ENCODE results near the gene THSD7B. TPM values are rescaled to one million over a fixed set of nuclear protein-coding genes. Genes with fewer than 3 reads are reported as not detected.

THSD7B gene
- total RNA-seq, 1 experiment from 2014 or later = 6.9 TPM

DNA sequence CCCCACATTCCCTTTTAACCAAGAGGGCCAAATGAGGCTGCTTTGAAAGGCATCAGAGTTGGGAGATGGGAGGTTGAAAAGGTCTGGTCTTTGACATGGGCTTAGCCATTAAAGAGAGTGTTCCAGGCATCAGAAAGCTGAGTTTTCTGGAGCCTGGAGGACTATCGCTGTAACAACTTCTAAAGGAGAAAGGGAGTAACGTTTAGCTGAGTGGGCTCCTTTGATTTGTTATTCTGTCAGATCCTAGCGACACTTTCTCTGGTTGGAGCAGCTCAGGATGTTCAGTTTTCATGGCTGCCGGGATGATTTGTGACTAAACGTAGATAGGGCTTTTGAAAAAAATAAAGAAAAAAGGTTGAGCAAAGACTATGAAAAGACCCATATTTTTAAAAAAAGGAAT is 346.6 kb downstream of the THSD7B start:
- peaks cover 19% of the 10 kb centered on the region for H3K4me1 Mint-ChIP-seq (ENCODE audit: low read depth, unreplicated experiment)
- ChIA-PET POLR2A (no interaction called here), CTCF (no interaction called here)
- no TSS peak for BruUV-seq (replicated peaks)
- H3K36me3 Mint-ChIP-seq (ENCODE audit: insufficient read depth, unreplicated experiment) = no peaks in the 10 kb centered on the region
- no peaks in the 10 kb centered on the region for H3K27me3 Mint-ChIP-seq (ENCODE audit: insufficient read depth, unreplicated experiment)
- Histone ChIP-seq H3K27me3 (replicated peaks; ENCODE audit: control insufficient read depth, insufficient read depth, low read length) (no peaks in the 10 kb centered on the region), H3K9me3 (no peaks in the 10 kb centered on the region), H3K4me3 (ENCODE audit: low read depth, low read length) (no peak overlapping the region), H3K4me1 (peaks cover 19% of the 10 kb centered on the region), H3K36me3 (ENCODE audit: control insufficient read depth, insufficient read depth, low read length) (no peaks in the 10 kb centered on the region)
- H3K4me3 Mint-ChIP-seq (ENCODE audit: unreplicated experiment) = no peak overlapping the region
- no peak overlapping the region for H3K27ac Mint-ChIP-seq (ENCODE audit: unreplicated experiment)
- TF ChIP-seq, protein P1, sequence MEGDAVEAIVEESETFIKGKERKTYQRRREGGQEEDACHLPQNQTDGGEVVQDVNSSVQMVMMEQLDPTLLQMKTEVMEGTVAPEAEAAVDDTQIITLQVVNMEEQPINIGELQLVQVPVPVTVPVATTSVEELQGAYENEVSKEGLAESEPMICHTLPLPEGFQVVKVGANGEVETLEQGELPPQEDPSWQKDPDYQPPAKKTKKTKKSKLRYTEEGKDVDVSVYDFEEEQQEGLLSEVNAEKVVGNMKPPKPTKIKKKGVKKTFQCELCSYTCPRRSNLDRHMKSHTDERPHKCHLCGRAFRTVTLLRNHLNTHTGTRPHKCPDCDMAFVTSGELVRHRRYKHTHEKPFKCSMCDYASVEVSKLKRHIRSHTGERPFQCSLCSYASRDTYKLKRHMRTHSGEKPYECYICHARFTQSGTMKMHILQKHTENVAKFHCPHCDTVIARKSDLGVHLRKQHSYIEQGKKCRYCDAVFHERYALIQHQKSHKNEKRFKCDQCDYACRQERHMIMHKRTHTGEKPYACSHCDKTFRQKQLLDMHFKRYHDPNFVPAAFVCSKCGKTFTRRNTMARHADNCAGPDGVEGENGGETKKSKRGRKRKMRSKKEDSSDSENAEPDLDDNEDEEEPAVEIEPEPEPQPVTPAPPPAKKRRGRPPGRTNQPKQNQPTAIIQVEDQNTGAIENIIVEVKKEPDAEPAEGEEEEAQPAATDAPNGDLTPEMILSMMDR (IDR thresholded peaks at IDR 0.05; ENCODE audit: insufficient read depth in 1 of 2, low read depth in 1 of 2, low read length in 1 of 2, severe bottlenecking in 1 of 2, unreplicated experiment in 1 of 2) = no peak
- intact Hi-C loops (cut with micrococcal nuclease; ENCODE audit: unreplicated experiment) = no loop called here
- peaks cover 5% of the 10 kb centered on the region for H3K9me3 Mint-ChIP-seq (ENCODE audit: unreplicated experiment)
- DNase-seq = no peak

- no TSS peak for BruUV-seq (replicated peaks)
- ChIA-PET CTCF (no interaction called here), POLR2A (no interaction called here)
- intact Hi-C loops (cut with micrococcal nuclease; ENCODE audit: unreplicated experiment) = no loop called here
- DNase-seq = no peak
- Mint-ChIP-seq H3K4me1 (ENCODE audit: low read depth, unreplicated experiment) (peaks cover 27% of the 10 kb centered on the region), H3K27ac (ENCODE audit: unreplicated experiment) (peak overlapping the region; percentile 85), H3K27me3 (ENCODE audit: insufficient read depth, unreplicated experiment) (no peaks in the 10 kb centered on the region), H3K36me3 (ENCODE audit: insufficient read depth, unreplicated experiment) (no peaks in the 10 kb centered on the region), H3K4me3 (ENCODE audit: unreplicated experiment) (no peak overlapping the region), H3K9me3 (ENCODE audit: unreplicated experiment) (peaks cover 5% of the 10 kb centered on the region)
- Histone ChIP-seq H3K4me1 (peaks cover 32% of the 10 kb centered on the region), H3K4me3 (ENCODE audit: low read depth, low read length) (no peak overlapping the region), H3K36me3 (ENCODE audit: control insufficient read depth, insufficient read depth, low read length) (no peaks in the 10 kb centered on the region), H3K27me3 (replicated peaks; ENCODE audit: control insufficient read depth, insufficient read depth, low read length) (no peaks in the 10 kb centered on the region), H3K9me3 (no peaks in the 10 kb centered on the region)
- TF ChIP-seq, protein P1 (IDR thresholded peaks at IDR 0.05; ENCODE audit: insufficient read depth in 1 of 2, low read depth in 1 of 2, low read length in 1 of 2, severe bottlenecking in 1 of 2, unreplicated experiment in 1 of 2) = no peak
These were observed 349.9 kb downstream of the THSD7B start for GRCh38 chr2:137115081-137115794.

DNA sequence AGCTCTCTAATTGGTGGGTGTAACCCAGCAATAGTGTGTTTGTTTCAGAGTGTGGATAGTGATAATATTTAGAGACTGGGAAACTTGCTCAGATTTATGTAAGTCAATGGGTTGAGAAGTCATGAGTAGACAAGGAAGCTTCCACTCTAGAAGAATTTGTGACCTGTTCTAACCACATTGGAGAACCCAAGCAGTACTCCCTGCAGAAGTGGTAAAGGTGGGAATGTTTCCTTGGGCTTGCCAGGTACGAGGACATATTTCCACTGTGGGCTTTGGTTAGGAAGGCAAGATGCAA is 350.4 kb downstream of the THSD7B start:
- Mint-ChIP-seq H3K4me1 (ENCODE audit: low read depth, unreplicated experiment) (peaks cover 27% of the 10 kb centered on the region), H3K27ac (ENCODE audit: unreplicated experiment) (peak overlapping the region; percentile 85), H3K9me3 (ENCODE audit: unreplicated experiment) (peaks cover 5% of the 10 kb centered on the region), H3K36me3 (ENCODE audit: insufficient read depth, unreplicated experiment) (no peaks in the 10 kb centered on the region), H3K4me3 (ENCODE audit: unreplicated experiment) (no peak overlapping the region), H3K27me3 (ENCODE audit: insufficient read depth, unreplicated experiment) (no peaks in the 10 kb centered on the region)
- Histone ChIP-seq H3K27me3 (replicated peaks; ENCODE audit: control insufficient read depth, insufficient read depth, low read length) (no peaks in the 10 kb centered on the region), H3K4me1 (peaks cover 32% of the 10 kb centered on the region), H3K9me3 (no peaks in the 10 kb centered on the region), H3K36me3 (ENCODE audit: control insufficient read depth, insufficient read depth, low read length) (no peaks in the 10 kb centered on the region), H3K4me3 (ENCODE audit: low read depth, low read length) (no peak overlapping the region)
- intact Hi-C loops (cut with micrococcal nuclease; ENCODE audit: unreplicated experiment) = no loop called here
- no TSS peak for BruUV-seq (replicated peaks)
- ChIA-PET CTCF (interaction anchor here (0.8 kb wide), 1 partner anchor 12 kb away, joined by 3 read pairs; no protein-coding TSS in a partner anchor), POLR2A (no interaction called here)
- no peak for DNase-seq
- TF ChIP-seq, protein P1 (IDR thresholded peaks at IDR 0.05; ENCODE audit: insufficient read depth in 1 of 2, low read depth in 1 of 2, low read length in 1 of 2, severe bottlenecking in 1 of 2, unreplicated experiment in 1 of 2) = no peak

Data from Caco-2 (cell line).